GM18873 (cell line): Measurements from ENCODE around the gene REEP1.
"Not testable (repeated sequence)": the region's sequence is repeated elsewhere in the genome, so short reads cannot be mapped to it uniquely, and the experiment has no call there.

Experiments
- ATAC-seq: cut with Tn5 transposase; IDR thresholded peaks from one replicate; pipeline ENCODE4 v1.9.1; 2021; ENCODE audit warnings: mild to moderate bottlenecking, moderate library complexity, moderate number of reproducible peaks; ENCODE audit not compliant: unreplicated experiment, low FRiP score

The REEP1 gene

DNA sequence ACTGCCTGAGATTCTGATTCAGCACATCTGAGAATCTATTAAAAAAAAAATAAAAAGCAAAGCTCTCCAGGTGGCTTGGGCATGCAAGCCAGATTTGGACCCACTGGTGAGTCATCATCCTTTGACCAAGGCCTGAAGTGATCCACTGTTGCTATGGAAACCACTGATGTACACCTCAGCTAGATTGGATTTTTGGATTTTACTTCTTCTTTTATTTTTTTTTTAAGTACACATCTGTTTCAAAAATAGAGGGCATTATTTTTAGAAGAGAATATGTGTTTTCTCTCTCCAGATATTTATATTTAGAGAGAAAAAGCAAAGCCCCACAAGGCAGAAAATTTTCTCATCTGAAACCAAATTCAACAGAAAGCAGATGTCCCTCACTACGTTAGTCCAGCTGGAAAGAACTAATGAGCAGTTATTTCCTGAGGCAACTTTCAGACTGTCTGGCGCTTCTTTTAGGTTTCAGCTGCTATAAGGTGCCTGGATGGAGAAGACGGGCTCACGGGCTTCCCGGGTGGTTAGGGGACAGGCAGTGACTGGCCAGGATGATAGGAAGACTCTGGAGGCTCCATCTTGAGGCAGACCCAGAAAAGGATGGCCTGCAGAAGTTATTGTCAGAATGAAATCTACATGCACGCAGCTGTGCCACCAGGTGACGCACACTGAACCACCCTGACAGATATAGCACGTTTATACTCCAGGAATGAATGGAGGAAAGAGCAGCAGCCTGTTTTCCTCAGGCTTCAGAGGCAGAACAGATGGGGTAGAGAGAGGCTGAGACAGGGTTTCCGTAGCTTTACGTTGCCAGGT, 87.6 kb downstream of the REEP1 start:
- ATAC-seq: peak; percentile 81

GRCh38 chr2:86249176-86249575, 88.2 kb downstream of the REEP1 start:
- no peak for ATAC-seq

DNA sequence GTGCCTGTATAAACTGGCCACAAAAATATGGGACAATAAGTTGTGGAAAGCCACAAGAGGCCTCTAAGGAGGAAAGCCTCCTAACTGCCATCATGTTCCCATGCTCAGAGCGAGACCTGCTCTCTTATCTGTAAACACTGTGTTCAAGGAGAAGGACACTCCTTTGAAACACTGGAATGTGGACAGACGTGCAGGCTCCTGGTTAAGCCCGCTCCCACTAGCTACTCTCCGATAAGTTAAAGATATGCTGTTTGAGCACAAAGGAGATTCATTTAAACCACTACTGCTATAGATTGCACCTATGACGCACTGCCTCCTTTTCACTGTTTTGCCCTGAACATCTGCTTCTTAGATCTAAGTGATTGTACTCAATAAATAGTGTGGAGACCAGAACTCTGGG, 92.2 kb downstream of the REEP1 start:
- not testable (repeated sequence) for ATAC-seq

DNA sequence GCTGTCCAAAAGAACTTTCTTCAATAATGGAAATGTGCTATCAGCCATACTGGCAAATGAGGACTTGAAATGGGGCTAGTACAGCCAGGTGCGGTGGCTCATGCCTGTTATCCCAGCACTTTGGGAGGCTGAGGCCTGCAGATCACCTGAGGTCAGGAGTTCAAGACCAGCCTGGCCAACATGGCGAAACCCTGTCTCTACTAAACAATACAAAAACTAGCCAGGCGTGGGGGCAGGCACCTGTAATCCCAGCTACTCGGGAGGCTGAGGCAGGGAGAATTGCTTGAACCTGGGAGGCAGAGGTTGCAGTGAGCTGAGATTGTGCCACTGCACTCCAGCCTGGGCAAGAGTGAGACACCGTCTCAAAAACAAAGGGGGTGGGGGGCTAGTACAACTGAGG, 92.6 kb downstream of the REEP1 start:
- not testable (repeated sequence) for ATAC-seq

GRCh38 chr2:86243950-86244733, 93.3 kb downstream of the REEP1 start:
- no peak for ATAC-seq

DNA sequence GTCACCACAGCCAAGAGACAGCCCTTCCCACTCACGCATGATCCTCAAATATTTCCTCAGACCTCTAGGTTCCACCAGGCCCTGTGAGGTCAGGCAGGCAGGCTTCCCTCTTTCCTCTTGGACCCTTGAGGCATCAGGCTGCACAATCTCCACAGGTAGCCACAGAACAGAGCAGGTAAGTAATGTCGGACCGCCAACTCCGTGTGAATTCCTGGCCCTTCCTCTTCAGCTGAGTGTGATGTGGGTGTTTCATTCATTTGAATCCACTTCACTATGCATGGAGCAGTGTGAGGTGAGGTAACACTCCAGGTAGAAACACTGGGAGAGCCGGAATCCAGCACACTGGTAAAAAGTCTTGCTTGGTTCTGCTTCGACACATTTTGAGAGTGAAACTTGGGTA, 94.2 kb downstream of the REEP1 start:
- no peak for ATAC-seq

DNA sequence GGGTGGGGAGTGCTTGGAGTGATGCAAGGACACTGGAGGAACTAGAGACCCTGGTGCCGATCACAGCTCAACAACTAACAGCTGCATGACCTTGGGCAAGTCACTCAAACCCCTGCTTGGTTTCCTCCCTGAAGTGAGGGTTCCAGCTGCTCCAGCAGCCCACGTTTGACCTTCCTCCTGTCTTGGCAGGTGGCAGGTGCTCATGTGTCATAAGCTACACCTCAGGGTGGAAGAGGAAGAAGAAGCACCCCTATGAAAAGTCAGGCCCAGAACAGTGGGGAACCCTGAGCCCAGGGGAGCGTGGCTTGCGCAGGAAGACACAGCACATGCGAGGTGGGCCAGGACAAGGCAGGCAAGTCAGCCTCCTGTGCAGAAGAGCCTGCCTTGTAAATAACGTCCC, 95.8 kb downstream of the REEP1 start:
- ATAC-seq: no peak

DNA sequence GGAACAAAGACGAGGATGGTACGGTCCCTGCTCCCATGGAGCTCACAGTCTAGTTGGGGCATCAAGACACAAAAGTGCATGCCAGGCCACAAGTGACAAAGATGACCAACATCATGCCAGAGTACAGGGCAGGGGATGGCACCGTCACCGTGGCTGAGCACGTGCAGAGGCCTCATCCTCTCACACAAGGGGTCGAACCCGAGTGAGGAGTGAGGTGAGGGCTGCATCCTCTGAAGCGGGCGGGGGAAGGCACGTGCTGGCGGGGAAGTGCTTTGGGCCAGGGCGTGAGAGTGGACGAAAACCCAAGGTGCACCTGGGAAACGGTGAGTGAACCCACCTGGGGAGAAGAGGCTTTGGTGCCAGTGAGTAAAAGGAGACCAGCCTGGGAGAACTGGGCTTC, 97.2 kb downstream of the REEP1 start:
- no peak for ATAC-seq

GRCh38 chr2:86239745-86240144, 97.7 kb downstream of the REEP1 start:
- ATAC-seq: no peak

GRCh38 chr2:86239326-86239725, 98.1 kb downstream of the REEP1 start:
- no peak for ATAC-seq

- ATAC-seq: peak; percentile 85
Measured at GRCh38 chr2:86238354-86238753, 99.1 kb downstream of the REEP1 start.

DNA sequence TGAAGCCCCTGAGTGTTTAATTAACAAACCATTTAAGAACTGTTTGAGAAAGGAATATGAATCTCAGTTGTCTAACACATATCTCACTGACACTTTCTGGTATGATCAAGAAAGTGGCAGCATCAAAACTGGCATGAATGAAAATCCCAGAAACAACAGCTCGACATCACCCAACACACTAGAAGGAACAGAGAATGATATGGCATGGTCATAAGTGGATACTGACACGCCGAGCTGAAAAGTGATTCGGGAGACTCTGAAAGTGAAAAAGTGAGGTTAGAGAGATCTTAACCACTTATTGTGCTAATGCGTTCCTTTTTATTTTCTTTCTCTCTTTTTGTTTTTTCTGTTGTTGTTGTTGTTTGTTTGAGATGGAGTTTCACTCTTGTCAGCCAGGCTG, 100.3 kb downstream of the REEP1 start:
- ATAC-seq: no peak

DNA sequence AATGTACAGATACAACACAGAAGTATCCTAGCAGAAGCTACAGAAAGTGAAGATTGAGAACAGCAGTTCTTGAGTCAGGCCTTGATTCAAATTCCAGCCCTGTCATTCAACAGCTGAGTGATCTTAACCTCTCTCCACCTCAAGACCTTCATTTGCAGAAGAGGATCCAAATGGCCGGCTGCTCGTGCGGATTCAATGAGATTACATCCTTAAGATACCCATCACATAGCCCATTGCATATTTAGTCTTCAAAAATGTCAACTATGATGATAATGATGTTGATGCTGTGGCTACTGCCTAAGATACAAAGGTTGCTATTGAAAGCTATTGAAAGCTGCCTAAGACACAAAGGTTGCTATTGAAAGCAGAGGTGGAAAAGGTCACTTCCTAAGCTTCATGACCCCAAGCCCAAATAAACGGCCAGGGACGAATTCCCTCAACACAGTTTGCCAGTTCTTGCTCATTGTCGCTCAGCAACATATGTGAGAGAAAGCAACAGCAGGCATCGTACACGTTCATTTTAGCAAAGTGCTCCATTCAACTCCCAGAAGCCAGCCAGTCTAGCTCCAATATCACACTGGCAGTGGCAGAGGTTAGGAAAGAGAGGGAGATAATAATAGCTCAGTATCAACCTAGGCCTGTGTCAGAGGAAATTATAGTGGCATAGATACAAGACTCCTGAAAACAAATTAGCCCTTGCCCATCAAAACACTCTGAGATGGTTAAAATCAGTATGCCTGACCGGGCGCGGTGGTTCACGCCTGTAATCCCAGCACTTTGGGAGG, 102.0 kb downstream of the REEP1 start:
- no peak for ATAC-seq

DNA sequence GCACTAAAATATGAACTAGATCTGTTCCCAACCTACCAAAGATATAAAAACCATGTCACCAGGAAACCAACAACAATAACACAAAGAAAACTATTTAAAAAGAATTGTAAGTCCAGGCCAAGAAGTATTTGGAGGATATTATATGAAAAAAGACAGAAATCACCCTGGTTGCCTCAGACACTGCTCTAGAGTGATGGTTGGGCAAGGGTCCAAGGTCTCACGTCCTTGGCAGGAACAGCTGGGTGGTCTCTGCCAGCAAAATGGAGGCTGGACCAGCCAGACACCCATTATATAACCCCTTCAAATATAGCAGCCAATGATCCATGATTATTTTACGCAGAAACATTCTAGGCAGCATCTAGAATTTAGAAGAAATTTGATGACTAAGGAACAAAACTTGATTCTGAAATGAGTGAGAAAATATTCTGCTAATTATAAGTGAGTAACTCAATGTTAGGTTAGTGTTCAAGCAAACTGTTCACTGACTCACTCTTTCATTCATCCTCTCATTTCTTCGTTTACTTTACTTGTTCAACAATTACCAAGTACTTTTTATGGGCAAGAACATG, 102.8 kb downstream of the REEP1 start:
- no peak for ATAC-seq

- ATAC-seq: no peak
Measured at GRCh38 chr2:86233436-86233835, 104.0 kb downstream of the REEP1 start.

- no peak for ATAC-seq
Measured at GRCh38 chr2:86232910-86233309, 104.5 kb downstream of the REEP1 start.

GRCh38 chr2:86232373-86232784, 105.0 kb downstream of the REEP1 start:
- no peak for ATAC-seq

GRCh38 chr2:86231680-86232372, 105.6 kb downstream of the REEP1 start:
- ATAC-seq: no peak

GRCh38 chr2:86230961-86231360, 106.5 kb downstream of the REEP1 start:
- ATAC-seq: no peak

- no peak for ATAC-seq
Measured at GRCh38 chr2:86229221-86229620, 108.2 kb downstream of the REEP1 start.
